GM12878 (cell line): ENCODE results near the gene TBRG4. TPM values are rescaled to one million over a fixed set of nuclear protein-coding genes. Genes with fewer than 3 reads are reported as not detected.

Experiments
- ATAC-seq: fragments of 200-7000 bp; cut with Tn5 transposase; 3 replicates; pipeline ENCODE4 v1.9.1; 2020; ENCODE audit warnings: mild to moderate bottlenecking, moderate library complexity
- BruUV-seq: library from RNA; stranded (reverse); fragments of 400-500 nt; replicated peaks from 2 replicates; lab custom pipeline; 2021; lab: Mats Ljungman, UMichigan
- CTCF ChIA-PET: fragments of 300-600 bp; sonication (Branson Sonifier 250); formaldehyde crosslinking; extraction: SDS; loops from one replicate; lab custom pipeline; 2021; ENCODE audit warnings: inconsistent platforms; lab: Yijun Ruan, JAX
- POLR2A ChIA-PET: fragments of 350-600 bp; formaldehyde crosslinking; extraction: SDS; loops from one replicate; lab custom pipeline; 2021; ENCODE audit warnings: inconsistent platforms; lab: Charles Lee
- RAD21 ChIA-PET: fragments of 300-600 bp; sonication (Branson Sonifier 250); formaldehyde crosslinking; loops from one replicate; lab custom pipeline; 2023; ENCODE audit warnings: antibody characterized with exemption; ENCODE audit not compliant: unreplicated experiment; lab: Charles Lee
- SMC1A ChIA-PET: fragments of 300-600 bp; sonication (Branson Sonifier 250); formaldehyde crosslinking; loops from one replicate; lab custom pipeline; 2023; ENCODE audit not compliant: unreplicated experiment, uncharacterized antibody; lab: Charles Lee
- DNase-seq: peaks from one replicate; pipeline ENCODE4 v3.0.0-alpha.2; 2011; ENCODE audit warnings: low read depth, low spot score
- FAIRE-seq: peaks from 3 replicates; lab custom pipeline; 2011; peaks lifted over from hg19 to GRCh38; lab: Jason Lieb, UNC
- H2AFZ ChIP-seq: 2 replicates; pipeline ENCODE4 v1.6.0; 2011; ENCODE audit warnings: low read depth, low read length, control low read depth; ENCODE audit not compliant: control insufficient read depth
- H3K27ac ChIP-seq: 2 replicates; pipeline ENCODE4 v1.5.1; 2011; ENCODE audit warnings: control low read depth; ENCODE audit not compliant: control insufficient read depth, insufficient read depth
- H3K27me3 ChIP-seq, 2 experiments: replicated peaks in 1 of 2; 2 replicates each; pipeline versions ENCODE4 v1.6.0 to v1.6.1; 2011; ENCODE audit warnings: low read length in 1 of 2; ENCODE audit not compliant: control insufficient read depth in 2 of 2, insufficient read depth in 2 of 2
- H3K36me3 ChIP-seq, 2 experiments: 2 replicates each; pipeline ENCODE4 v1.5.1; 2011; ENCODE audit warnings: low read length in 1 of 2; ENCODE audit not compliant: control insufficient read depth in 2 of 2, insufficient read depth in 2 of 2
- H3K4me1 ChIP-seq: 2 replicates; pipeline ENCODE4 v1.6.1; 2011; ENCODE audit warnings: mild to moderate bottlenecking, low read length, moderate library complexity, mixed read lengths; ENCODE audit not compliant: control insufficient read depth, insufficient read depth
- H3K4me2 ChIP-seq: 2 replicates; pipeline ENCODE4 v1.6.0; 2011; ENCODE audit warnings: control low read depth; ENCODE audit not compliant: control insufficient read depth, insufficient read depth
- H3K4me3 ChIP-seq: fragments of 200-600 bp; sonication (generic); 2 replicates; pipeline ENCODE4 v1.5.1; 2016
- H3K79me2 ChIP-seq: 2 replicates; pipeline ENCODE4 v1.6.0; 2011; ENCODE audit warnings: low read length; ENCODE audit not compliant: control insufficient read depth, insufficient read depth
- H3K9ac ChIP-seq: 2 replicates; pipeline ENCODE4 v1.8.0; 2011; ENCODE audit warnings: low read length, control low read depth, mixed read lengths; ENCODE audit not compliant: control insufficient read depth, insufficient read depth
- H3K9me3 ChIP-seq: replicated peaks from 3 replicates; pipeline ENCODE4 v1.5.1; 2011; ENCODE audit warnings: mild to moderate bottlenecking, low read length; ENCODE audit not compliant: control insufficient read depth, insufficient read depth
- H4K20me1 ChIP-seq: 2 replicates; pipeline ENCODE4 v1.6.0; 2011; ENCODE audit not compliant: control insufficient read depth, insufficient read depth
- ATF3 ChIP-seq: IDR thresholded peaks from 2 replicates; pipeline ENCODE4 v1.6.1; 2011; ENCODE audit warnings: low read depth, mild to moderate bottlenecking, low read length, moderate library complexity, borderline replicate concordance; ENCODE audit errors: extremely low read depth
- HCFC1 ChIP-seq: fragments of 150-350 bp; IDR thresholded peaks from 2 replicates; pipeline ENCODE4 v1.6.1; 2014; ENCODE audit warnings: low read length
- PBX3 ChIP-seq: IDR thresholded peaks from 2 replicates; pipeline ENCODE4 v1.6.1; 2011; ENCODE audit warnings: mild to moderate bottlenecking, low read depth, low read length, moderate library complexity; ENCODE audit not compliant: insufficient replicate concordance
- RBBP5 ChIP-seq: fragments of 200-600 bp; sonication (generic); conservative IDR thresholded peaks from 2 replicates; pipeline ENCODE4 v1.6.1; 2016
- SIX5 ChIP-seq: IDR thresholded peaks from 2 replicates; pipeline ENCODE4 v1.6.1; 2011; ENCODE audit warnings: mild to moderate bottlenecking, low read depth, low read length, moderate library complexity; ENCODE audit not compliant: severe bottlenecking
- SKIL ChIP-seq: fragments of 450-650 bp; IDR thresholded peaks from 2 replicates; pipeline ENCODE4 v1.6.1; 2017; ENCODE audit warnings: mild to moderate bottlenecking, low read depth, inconsistent platforms; ENCODE audit not compliant: poor library complexity, severe bottlenecking
- SPI1 ChIP-seq: IDR thresholded peaks from 2 replicates; pipeline ENCODE4 v1.6.1; 2011; ENCODE audit warnings: low read depth, mild to moderate bottlenecking, low read length, moderate library complexity, borderline replicate concordance; ENCODE audit not compliant: insufficient read depth
- TCF3 ChIP-seq: IDR thresholded peaks from 2 replicates; pipeline ENCODE4 v1.6.1; 2012; ENCODE audit warnings: low read depth, mild to moderate bottlenecking, low read length, borderline replicate concordance; ENCODE audit not compliant: insufficient read depth
- ZNF24 ChIP-seq: fragments of 450-650 bp; IDR thresholded peaks from 2 replicates; pipeline ENCODE4 v1.6.1; 2017; ENCODE audit warnings: antibody characterized with exemption, mild to moderate bottlenecking
- ZNF687 ChIP-seq: fragments of 450-650 bp; IDR thresholded peaks from 2 replicates; pipeline ENCODE4 v1.6.1; 2017; ENCODE audit warnings: mild to moderate bottlenecking, moderate library complexity
- WGBS: methylation state at CpG from one replicate; pipeline ENCODE4 v1.1.6; 2016; ENCODE audit warnings: low lambda C conversion rate; ENCODE audit not compliant: insufficient replicate concordance, insufficient coverage; ENCODE audit errors: missing lambda C conversion rate; 5-methylcytosine and 5-hydroxymethylcytosine counted together
- in situ Hi-C: fragments of 300-500 bp; cut with MboI; formaldehyde crosslinking; loops from 9 replicates; pipeline ENCODE4 v1.14.3; 2018; ENCODE audit warnings: mixed read lengths
- intact Hi-C: fragments of 100-400 bp; cut with micrococcal nuclease; formaldehyde crosslinking; loops from one replicate; pipeline ENCODE4 v1.14.2; 2022; ENCODE audit not compliant: unreplicated experiment
- polyA plus RNA-seq, 11 experiments: library from polyadenylated mRNA; depleted of rRNA in 4 of 11; unstranded in 6 of 11; stranded (reverse) in 5 of 11; fragments of >200 nt; fragmentation: Nextera tagmentation in 4 of 11; fragmentation: Illumina TruSeq in 1 of 11; extraction: Ambion mirVana in 4 of 11; extraction: Trizol in 1 of 11; gene quantifications; 1 replicate in 1 of 11; 2 replicates in 10 of 11; pipeline versions ENCODE4 v1.2.1 to v1.2.3, GENCODE V29; 2011 to 2016; ENCODE audit warnings: inconsistent platforms in 2 of 11, missing spikeins in 2 of 11, low read depth in 1 of 11
- total RNA-seq, 4 experiments: library from RNA; depleted of rRNA in 3 of 4; stranded (reverse); fragments of >200 nt in 3 of 4; fragmentation: Illumina TruSeq in 1 of 4; extraction: Trizol in 1 of 4; gene quantifications; 2 replicates each; pipeline versions ENCODE4 v1.2.1 to v1.2.3, GENCODE V29; 2013 to 2021

The TBRG4 gene
- total and polyA plus RNA-seq, 10 of the 15 experiments (the other 5 are each of a cell fraction or from before 2014, with no cell fraction given), result 8.4 to 130 (median 118) TPM

GRCh38 chr7:45117582-45117981 is 6.1 kb upstream of the TBRG4 start (continued):
- TF ChIP-seq SKIL (no peak), ZNF24 (no peak)
- TF ChIP-seq, all 136 proteins: peak for 0

GRCh38 chr7:45116048-45116447 is 4.6 kb upstream of the TBRG4 start:
- Histone ChIP-seq H2AFZ (no peak overlapping the region), H3K4me2 (no peak overlapping the region), H3K9ac (no peak overlapping the region), H3K4me1 (no peaks in the 10 kb centered on the region; the same call in 1 of the 2 replicates), H3K79me2 (peaks cover 5% of the 10 kb centered on the region), H3K4me3 (no peak overlapping the region), H3K9me3 (no peaks in the 10 kb centered on the region), H3K36me3 (no peaks in the 10 kb centered on the region), H3K27me3 (no peaks in the 10 kb centered on the region; a peak in 1 of 4 replicates), H4K20me1 (no peaks in the 10 kb centered on the region), H3K27ac (no peak overlapping the region)
- CTCF ChIA-PET, result interaction anchor here (0.7 to 1.6 kb wide), 3 partner anchors 20 to 196 kb away, joined by 3 to 9 read pairs (median 6); no protein-coding TSS in a partner anchor
- FAIRE-seq (no peak), DNase-seq (no peak), ATAC-seq (no peak)
- in situ Hi-C loops (no loop called here), intact Hi-C loops (no loop called here)
- no TSS peak for BruUV-seq
- WGBS, result 21% methylated on average over 1 of the region's 1 CpG
- POLR2A ChIA-PET, result interaction anchor here (0.9 kb wide), 1 partner anchor 136 kb away, joined by 3 read pairs; no protein-coding TSS in a partner anchor
- RAD21 ChIA-PET, result interaction anchor here (1.1 kb wide), 1 partner anchor 142 kb away, joined by 3 read pairs; no protein-coding TSS in a partner anchor
- SMC1A ChIA-PET, result interaction anchor here (3.0 to 7.1 kb wide), 2 partner anchors 20 to 142 kb away, joined by 17 to 61 read pairs; no protein-coding TSS in a partner anchor
- TF ChIP-seq RBBP5 (no peak), ATF3 (no peak), HCFC1 (no peak), SPI1 (no peak), ZNF687 (no peak), SIX5 (no peak), PBX3 (no peak), TCF3 (no peak)
